Measurements from ENCODE around the gene NOL12.
"Not testable (repeated sequence)": the region's sequence is repeated elsewhere in the genome, so short reads cannot be mapped to it uniquely, and the experiment has no call there.

The NOL12 gene

GRCh38 chr22:37681001-37681424 lies 5.1 kb upstream of the NOL12 start:
- DNase-seq: no peak

- DNase-seq: peak; percentile 83
Observed at GRCh38 chr22:37681556-37682049, 4.5 kb upstream of the NOL12 start.

GRCh38 chr22:37684803-37685615 lies 1.1 kb upstream of the NOL12 start:
- no peak for DNase-seq

GRCh38 chr22:37690407-37690806 lies 4.3 kb downstream of the NOL12 start:
- DNase-seq: no peak

GRCh38 chr22:37690901-37691504 lies 4.9 kb downstream of the NOL12 start:
- DNase-seq: no peak

- DNase-seq: no peak
Observed at GRCh38 chr22:37692627-37693285, 6.6 kb downstream of the NOL12 start.

- not testable (repeated sequence) for DNase-seq
Observed at GRCh38 chr22:37694131-37694530, 8.0 kb downstream of the NOL12 start.

- DNase-seq: not testable (repeated sequence)
Observed at GRCh38 chr22:37696260-37696656, 10.1 kb downstream of the NOL12 start.

GRCh38 chr22:37696657-37697537 lies 10.8 kb downstream of the NOL12 start, which contains the start of gene TRIOBP:
TRIOBP (plus strand) TSS chr22:37697048; CDS start chr22:37701366, 4,318 bp downstream.
- peak; percentile 90 for DNase-seq

GRCh38 chr22:37697538-37697835 lies 11.3 kb downstream of the NOL12 start:
- no peak for DNase-seq

GRCh38 chr22:37701141-37701786 lies 15.1 kb downstream of the NOL12 start:
- DNase-seq: no peak

GRCh38 chr22:37703906-37704305 lies 17.8 kb downstream of the NOL12 start:
- DNase-seq: no peak

- no peak for DNase-seq
Observed at GRCh38 chr22:37704645-37705044, 18.5 kb downstream of the NOL12 start.

- DNase-seq: no peak
Observed at GRCh38 chr22:37705205-37705604, 19.1 kb downstream of the NOL12 start.

- no peak for DNase-seq
Observed at GRCh38 chr22:37708580-37709444, 22.7 kb downstream of the NOL12 start.

- DNase-seq: no peak
Observed at GRCh38 chr22:37709445-37709765, 23.3 kb downstream of the NOL12 start.

- DNase-seq: no peak
Observed at GRCh38 chr22:37710675-37711074, 24.5 kb downstream of the NOL12 start.

- DNase-seq: no peak
Observed at GRCh38 chr22:37711490-37711889, 25.3 kb downstream of the NOL12 start.

- no peak for DNase-seq
Observed at GRCh38 chr22:37713761-37714160, 27.6 kb downstream of the NOL12 start.

- no peak for DNase-seq
Observed at GRCh38 chr22:37714634-37715033, 28.5 kb downstream of the NOL12 start.

- DNase-seq: no peak
Observed at GRCh38 chr22:37715760-37716159, 29.6 kb downstream of the NOL12 start.
